ENCODE data around the gene TRAPPC10.

The TRAPPC10 gene

GRCh38 chr21:44011123-44011522 is 986 bp upstream of the TRAPPC10 start:
- H3K4me3 ChIP-seq (ENCODE audit: low read depth, low read length), result peak overlapping the region; percentile 74
- H3K27ac ChIP-seq, result no peak overlapping the region
- no peak overlapping the region for H3K9ac ChIP-seq
- no peaks in the 10 kb centered on the region for H3K27me3 ChIP-seq (ENCODE audit: control insufficient read depth, insufficient read depth, low read length)
- peaks cover 2% of the 10 kb centered on the region for H3K79me2 ChIP-seq
- H3K9me3 ChIP-seq (ENCODE audit: control insufficient read depth, low read length), result no peaks in the 10 kb centered on the region
- H3K36me3 ChIP-seq (ENCODE audit: control insufficient read depth, insufficient read depth, low read length), result no peaks in the 10 kb centered on the region
- no peak overlapping the region for H2AFZ ChIP-seq
- TF ChIP-seq CTCF (IDR thresholded peaks at IDR 0.05), result no peak
- peak overlapping the region; percentile 86 for H3K4me2 ChIP-seq (ENCODE audit: low read length)
- H3K4me1 ChIP-seq, result no peaks in the 10 kb centered on the region

GRCh38 chr21:44012474-44013379 is 618 bp downstream of the TRAPPC10 start:
- Histone ChIP-seq H3K27me3 (ENCODE audit: control insufficient read depth, insufficient read depth, low read length) (no peaks in the 10 kb centered on the region), H3K4me2 (ENCODE audit: low read length) (peak overlapping the region; percentile 69), H3K4me3 (ENCODE audit: low read depth, low read length) (peak overlapping the region; percentile 62), H3K36me3 (ENCODE audit: control insufficient read depth, insufficient read depth, low read length) (no peaks in the 10 kb centered on the region), H2AFZ (peak overlapping the region; percentile 62), H3K9me3 (ENCODE audit: control insufficient read depth, low read length) (no peaks in the 10 kb centered on the region), H3K79me2 (peaks cover 3% of the 10 kb centered on the region), H3K9ac (no peak overlapping the region), H3K27ac (peak overlapping the region; percentile 49), H3K4me1 (no peaks in the 10 kb centered on the region)
- no peak for TF ChIP-seq CTCF (IDR thresholded peaks at IDR 0.05)

- Histone ChIP-seq H3K27me3 (ENCODE audit: control insufficient read depth, insufficient read depth, low read length) (no peaks in the 10 kb centered on the region), H3K27ac (no peak overlapping the region), H3K79me2 (peaks cover 8% of the 10 kb centered on the region), H3K4me2 (ENCODE audit: low read length) (peak overlapping the region; percentile 69), H3K4me1 (no peaks in the 10 kb centered on the region), H3K4me3 (ENCODE audit: low read depth, low read length) (peak overlapping the region; percentile 62), H3K9me3 (ENCODE audit: control insufficient read depth, low read length) (no peaks in the 10 kb centered on the region), H2AFZ (no peak overlapping the region), H3K36me3 (ENCODE audit: control insufficient read depth, insufficient read depth, low read length) (no peaks in the 10 kb centered on the region), H3K9ac (no peak overlapping the region)
- no peak for TF ChIP-seq CTCF (IDR thresholded peaks at IDR 0.05)
Observed at GRCh38 chr21:44013380-44014088, 1.4 kb downstream of the TRAPPC10 start.

- H3K79me2 ChIP-seq, result peaks cover 8% of the 10 kb centered on the region
- no peak overlapping the region for H2AFZ ChIP-seq
- H3K9me3 ChIP-seq (ENCODE audit: control insufficient read depth, low read length), result no peaks in the 10 kb centered on the region
- no peaks in the 10 kb centered on the region for H3K27me3 ChIP-seq (ENCODE audit: control insufficient read depth, insufficient read depth, low read length)
- H3K4me2 ChIP-seq (ENCODE audit: low read length), result no peak overlapping the region
- H3K36me3 ChIP-seq (ENCODE audit: control insufficient read depth, insufficient read depth, low read length), result no peaks in the 10 kb centered on the region
- no peak for TF ChIP-seq CTCF (IDR thresholded peaks at IDR 0.05)
- no peak overlapping the region for H3K4me3 ChIP-seq (ENCODE audit: low read depth, low read length)
- H3K27ac ChIP-seq, result no peak overlapping the region
- no peak overlapping the region for H3K9ac ChIP-seq
- H3K4me1 ChIP-seq, result no peaks in the 10 kb centered on the region
Observed at GRCh38 chr21:44017601-44018000, 5.5 kb downstream of the TRAPPC10 start.
